GM18858 (cell line): Measurements from ENCODE around the gene RCAN3.
"Not testable (repeated sequence)": the region's sequence is repeated elsewhere in the genome, so short reads cannot be mapped to it uniquely, and the experiment has no call there.

Source experiments
- ATAC-seq: cut with Tn5 transposase; IDR thresholded peaks from one replicate; pipeline ENCODE4 v1.9.1; 2021; ENCODE audit not compliant: unreplicated experiment

RCAN3 gene

DNA sequence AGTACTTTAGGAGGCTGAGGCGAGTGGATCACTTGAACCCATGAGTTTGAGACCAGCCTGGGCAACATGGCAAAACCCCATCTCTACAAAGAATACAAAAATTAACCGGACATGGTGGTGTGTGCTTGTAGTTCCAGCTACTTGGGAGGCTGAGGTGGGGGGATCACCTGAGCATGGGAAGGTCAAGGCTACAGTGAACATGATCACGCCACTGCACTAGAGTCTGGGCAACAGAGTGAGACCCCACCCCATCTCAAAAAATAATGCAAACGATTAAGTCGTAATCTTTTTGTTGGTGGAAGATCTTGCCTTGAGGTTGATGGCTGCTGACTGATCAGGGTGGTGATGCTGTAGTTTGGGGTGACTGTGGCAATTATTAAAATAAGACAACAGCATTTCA lies 6.3 kb downstream of the RCAN3 start:
- ATAC-seq, result no peak

- ATAC-seq, result no peak
Measured at GRCh38 chr1:24513706-24514105, 11.1 kb downstream of the RCAN3 start.

GRCh38 chr1:24514946-24515345 lies 12.3 kb downstream of the RCAN3 start:
- ATAC-seq, result no peak

GRCh38 chr1:24515671-24516209 lies 13.1 kb downstream of the RCAN3 start:
- ATAC-seq, result not testable (repeated sequence)

DNA sequence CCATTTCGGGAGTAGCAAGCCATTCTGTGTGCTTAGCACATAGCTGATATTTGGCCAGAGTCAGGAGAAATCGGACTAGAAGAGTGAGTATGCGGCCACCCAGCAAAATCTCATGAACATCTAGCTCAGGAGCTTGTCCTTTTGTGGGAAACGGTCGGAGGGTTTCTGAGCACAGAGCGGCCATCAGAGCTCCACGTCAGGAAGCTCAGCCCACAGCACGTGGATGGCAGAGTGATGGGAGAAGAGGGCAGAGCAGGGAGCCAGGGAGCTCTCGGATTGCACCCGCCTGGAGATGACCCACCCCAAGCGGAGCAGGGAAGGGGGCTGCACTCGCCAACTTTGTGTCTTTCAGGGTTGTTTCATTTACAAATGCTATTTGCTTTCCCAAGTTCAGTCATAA lies 13.9 kb downstream of the RCAN3 start:
- ATAC-seq, result no peak

GRCh38 chr1:24517898-24518297 lies 15.3 kb downstream of the RCAN3 start:
- ATAC-seq, result no peak

DNA sequence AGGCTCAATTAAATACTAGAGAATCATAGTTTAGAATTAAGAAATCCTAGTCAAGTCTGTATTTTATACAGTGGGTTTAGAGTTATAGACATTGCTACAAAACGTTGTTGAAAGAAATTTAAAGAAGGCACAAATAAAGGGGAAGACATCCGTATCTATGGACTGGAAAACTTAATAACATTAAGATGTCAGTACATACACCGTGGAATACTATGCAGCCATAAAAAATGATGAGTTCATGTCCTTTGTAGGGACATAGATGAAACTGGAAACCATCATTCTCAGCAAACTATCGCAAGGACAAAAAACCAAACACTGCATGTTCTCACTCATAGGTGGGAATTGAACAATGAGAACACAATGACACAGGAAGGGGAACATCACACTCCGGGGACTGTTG lies 17.6 kb downstream of the RCAN3 start:
- not testable (repeated sequence) for ATAC-seq

- no peak for ATAC-seq
Measured at GRCh38 chr1:24525606-24526005, 23.0 kb downstream of the RCAN3 start.

DNA sequence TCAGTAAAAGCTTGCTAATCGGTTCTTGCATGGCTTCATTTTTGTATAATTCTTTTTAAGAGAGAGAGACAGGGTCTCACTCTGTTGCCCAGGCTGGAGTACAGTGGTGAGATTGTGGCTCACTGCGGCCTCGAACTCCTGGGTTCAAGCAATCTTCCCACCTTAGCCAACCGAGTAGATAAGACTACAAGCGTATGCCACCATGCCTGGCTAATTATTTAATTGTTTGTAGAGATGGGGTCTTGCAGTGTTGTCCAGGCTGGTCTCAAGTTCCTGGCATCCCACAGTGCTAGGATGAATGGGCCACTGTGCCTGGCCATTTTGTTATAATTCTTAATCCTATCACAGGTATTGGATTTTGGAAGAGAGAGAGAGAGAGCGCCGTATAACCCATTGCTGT lies 23.4 kb downstream of the RCAN3 start:
- ATAC-seq, result no peak

GRCh38 chr1:24526940-24527542 lies 24.4 kb downstream of the RCAN3 start:
- ATAC-seq, result no peak

- ATAC-seq, result no peak
Measured at GRCh38 chr1:24528744-24529143, 26.1 kb downstream of the RCAN3 start.

GRCh38 chr1:24529292-24529691 lies 26.7 kb downstream of the RCAN3 start:
- not testable (repeated sequence) for ATAC-seq

GRCh38 chr1:24535021-24535424 lies 32.4 kb downstream of the RCAN3 start:
- no peak for ATAC-seq

DNA sequence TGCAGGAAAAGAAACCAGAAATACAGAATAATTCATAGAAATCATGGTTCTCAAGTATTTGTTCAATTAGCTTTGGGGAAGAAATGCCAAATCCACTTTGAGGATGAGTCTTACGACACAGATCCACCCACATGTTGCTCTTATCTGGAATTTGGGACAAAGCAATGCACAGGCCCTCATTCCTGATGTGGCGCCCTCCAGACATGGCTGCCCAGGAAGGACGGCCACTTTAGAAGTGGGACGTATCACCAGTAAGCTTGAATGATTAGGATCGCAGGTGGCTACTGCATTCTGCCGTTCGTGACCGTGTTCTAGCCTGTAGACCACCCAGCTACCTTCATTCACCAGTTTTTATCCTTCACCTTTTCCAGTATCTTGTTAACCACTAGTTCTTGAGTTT lies 33.1 kb downstream of the RCAN3 start:
- no peak for ATAC-seq

DNA sequence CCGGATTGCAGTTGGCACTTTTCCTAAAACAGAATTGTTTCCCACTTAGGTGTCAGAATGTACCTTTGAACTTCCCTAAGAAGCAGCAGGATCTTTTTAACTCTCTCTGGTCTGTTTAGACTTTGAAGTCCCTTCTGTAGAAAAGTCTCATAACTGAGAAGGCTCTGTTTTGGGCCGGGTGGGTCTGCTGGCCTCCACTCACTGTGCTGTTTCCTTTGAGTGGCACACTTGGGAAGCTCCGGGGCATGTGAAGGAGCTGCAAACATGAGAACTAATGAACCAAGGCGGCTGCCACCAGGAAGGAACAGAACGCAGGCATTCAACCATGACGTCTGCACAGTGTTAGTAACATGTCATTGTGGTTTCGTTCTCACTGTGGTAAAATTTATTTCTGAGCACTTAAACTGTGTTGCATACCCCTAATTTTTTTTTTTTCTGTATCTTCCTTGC lies 33.8 kb downstream of the RCAN3 start:
- ATAC-seq, result no peak

GRCh38 chr1:24540051-24540905 lies 37.6 kb downstream of the RCAN3 start:
- ATAC-seq, result no peak

GRCh38 chr1:24540906-24541710 lies 38.5 kb downstream of the RCAN3 start:
- ATAC-seq, result no peak

DNA sequence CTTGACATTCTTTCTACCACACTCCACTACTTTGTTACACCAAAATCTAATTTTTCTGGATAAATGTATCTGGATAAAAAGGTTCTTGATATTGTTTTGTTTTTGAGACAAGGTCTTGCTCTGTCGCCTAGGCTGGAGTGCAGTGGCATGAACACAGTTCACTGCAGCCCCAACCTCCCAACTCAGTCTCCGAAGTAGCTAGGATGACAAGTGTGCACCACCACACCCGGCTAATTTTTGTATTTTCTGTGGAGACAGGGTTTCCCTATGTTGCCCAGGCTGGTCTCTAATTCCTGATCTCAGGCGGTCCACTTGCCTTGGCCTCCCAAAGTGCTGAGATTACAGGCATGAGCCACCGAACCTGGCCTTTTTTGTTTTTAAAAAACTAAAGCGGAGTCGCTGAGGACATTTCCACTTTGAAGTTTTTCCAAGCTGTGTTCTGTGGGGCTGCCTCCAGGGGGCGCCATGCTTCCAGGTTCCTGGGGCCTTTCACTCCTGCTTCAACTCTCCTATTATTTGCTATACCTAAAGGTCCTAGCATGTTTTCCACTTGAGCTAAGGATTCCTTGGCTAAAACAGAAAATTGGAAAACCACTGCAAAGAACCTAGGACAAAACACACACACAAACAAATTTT lies 39.2 kb downstream of the RCAN3 start:
- ATAC-seq, result no peak

GRCh38 chr1:24544239-24544638 lies 41.6 kb downstream of the RCAN3 start:
- ATAC-seq, result no peak

GRCh38 chr1:24545662-24546061 lies 43.0 kb downstream of the RCAN3 start:
- ATAC-seq, result no peak

DNA sequence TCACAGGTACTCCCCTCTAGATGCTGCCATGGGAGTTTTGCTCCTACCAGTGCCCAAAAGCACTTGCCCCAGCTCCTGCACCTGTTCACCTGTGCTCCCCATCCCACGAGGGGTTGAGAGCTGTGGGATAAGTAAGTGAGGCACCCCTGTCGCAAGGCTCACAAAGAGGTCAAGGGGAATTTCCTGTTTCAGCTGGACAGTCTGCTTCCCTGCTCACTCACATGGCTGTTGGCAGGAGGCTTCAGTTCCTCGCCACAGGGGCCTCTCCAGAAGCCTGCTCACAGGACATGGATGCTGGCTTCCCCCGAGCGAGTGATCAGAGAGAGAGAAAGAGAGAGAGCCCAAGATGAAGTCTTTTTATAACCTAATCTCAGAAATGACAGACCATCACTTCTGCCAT lies 44.6 kb downstream of the RCAN3 start:
- ATAC-seq, result no peak
